GM06990 (cell line): ENCODE data around the gene GRIA4.
"Not testable (repeated sequence)": the region's sequence is repeated elsewhere in the genome, so short reads cannot be mapped to it uniquely, and the experiment has no call there.

Experiments
- DNase-seq: peaks from one replicate; pipeline ENCODE4 v3.0.0-alpha.2; 2011; ENCODE audit not compliant: insufficient read length; ENCODE audit errors: extremely low read depth
- H3K27me3 ChIP-seq: replicated peaks from 2 replicates; pipeline ENCODE4 v1.6.0; 2011; ENCODE audit warnings: low read length; ENCODE audit not compliant: control insufficient read depth, insufficient read depth
- H3K36me3 ChIP-seq: 2 replicates; pipeline ENCODE4 v1.5.1; 2011; ENCODE audit warnings: low read length; ENCODE audit not compliant: control insufficient read depth, insufficient read depth
- H3K4me3 ChIP-seq: replicated peaks from 2 replicates; pipeline ENCODE4 v1.5.1; 2011; ENCODE audit warnings: low read depth, mild to moderate bottlenecking, control low read depth, low read length
- TF ChIP-seq, protein P1 (sequence below): IDR thresholded peaks from 2 replicates; pipeline ENCODE4 v1.5.1; 2011; ENCODE audit warnings: low read length, control low read depth, mild to moderate bottlenecking, inconsistent platforms; ENCODE audit not compliant: insufficient read depth, poor library complexity, severe bottlenecking

GRIA4 gene

DNA sequence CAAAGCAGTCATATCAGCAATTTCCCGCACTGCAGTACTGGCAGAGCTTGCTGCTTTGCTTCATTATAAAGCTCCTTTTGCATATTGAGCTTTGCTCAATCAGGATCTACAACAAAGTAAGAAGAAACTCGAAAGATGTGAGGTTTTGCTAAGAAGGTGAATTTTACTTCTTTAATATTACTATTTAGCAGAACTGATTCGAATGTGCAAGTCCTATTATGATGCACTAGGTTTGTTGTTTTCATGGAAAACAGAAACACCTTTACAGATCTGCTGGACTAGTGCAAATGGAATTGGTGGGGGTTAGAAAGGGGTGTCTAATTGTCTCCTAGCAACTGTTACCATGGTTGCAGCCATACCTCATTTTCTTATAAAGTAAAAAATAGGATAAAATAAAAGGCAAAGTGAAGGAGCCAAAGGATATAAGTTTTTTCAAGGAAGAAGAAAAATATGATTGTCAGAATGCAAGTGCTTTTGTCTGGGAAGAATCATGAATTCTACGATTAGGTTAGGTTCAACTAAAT lies 259.0 kb downstream of the GRIA4 start:
- no peak overlapping the region for H3K4me3 ChIP-seq
- H3K27me3 ChIP-seq: no peaks in the 10 kb centered on the region
- TF ChIP-seq, protein P1, sequence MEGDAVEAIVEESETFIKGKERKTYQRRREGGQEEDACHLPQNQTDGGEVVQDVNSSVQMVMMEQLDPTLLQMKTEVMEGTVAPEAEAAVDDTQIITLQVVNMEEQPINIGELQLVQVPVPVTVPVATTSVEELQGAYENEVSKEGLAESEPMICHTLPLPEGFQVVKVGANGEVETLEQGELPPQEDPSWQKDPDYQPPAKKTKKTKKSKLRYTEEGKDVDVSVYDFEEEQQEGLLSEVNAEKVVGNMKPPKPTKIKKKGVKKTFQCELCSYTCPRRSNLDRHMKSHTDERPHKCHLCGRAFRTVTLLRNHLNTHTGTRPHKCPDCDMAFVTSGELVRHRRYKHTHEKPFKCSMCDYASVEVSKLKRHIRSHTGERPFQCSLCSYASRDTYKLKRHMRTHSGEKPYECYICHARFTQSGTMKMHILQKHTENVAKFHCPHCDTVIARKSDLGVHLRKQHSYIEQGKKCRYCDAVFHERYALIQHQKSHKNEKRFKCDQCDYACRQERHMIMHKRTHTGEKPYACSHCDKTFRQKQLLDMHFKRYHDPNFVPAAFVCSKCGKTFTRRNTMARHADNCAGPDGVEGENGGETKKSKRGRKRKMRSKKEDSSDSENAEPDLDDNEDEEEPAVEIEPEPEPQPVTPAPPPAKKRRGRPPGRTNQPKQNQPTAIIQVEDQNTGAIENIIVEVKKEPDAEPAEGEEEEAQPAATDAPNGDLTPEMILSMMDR: no peak
- no peaks in the 10 kb centered on the region for H3K36me3 ChIP-seq
- no peak for DNase-seq

GRCh38 chr11:105870516-105871113 lies 260.7 kb downstream of the GRIA4 start:
- no peak overlapping the region for H3K4me3 ChIP-seq
- no peaks in the 10 kb centered on the region for H3K36me3 ChIP-seq
- TF ChIP-seq, protein P1: no peak
- no peaks in the 10 kb centered on the region for H3K27me3 ChIP-seq
- DNase-seq: no peak

GRCh38 chr11:105878510-105878909 lies 268.6 kb downstream of the GRIA4 start:
- no peak overlapping the region for H3K4me3 ChIP-seq
- no peaks in the 10 kb centered on the region for H3K27me3 ChIP-seq
- no peak for DNase-seq
- no peaks in the 10 kb centered on the region for H3K36me3 ChIP-seq
- TF ChIP-seq, protein P1: no peak

DNA sequence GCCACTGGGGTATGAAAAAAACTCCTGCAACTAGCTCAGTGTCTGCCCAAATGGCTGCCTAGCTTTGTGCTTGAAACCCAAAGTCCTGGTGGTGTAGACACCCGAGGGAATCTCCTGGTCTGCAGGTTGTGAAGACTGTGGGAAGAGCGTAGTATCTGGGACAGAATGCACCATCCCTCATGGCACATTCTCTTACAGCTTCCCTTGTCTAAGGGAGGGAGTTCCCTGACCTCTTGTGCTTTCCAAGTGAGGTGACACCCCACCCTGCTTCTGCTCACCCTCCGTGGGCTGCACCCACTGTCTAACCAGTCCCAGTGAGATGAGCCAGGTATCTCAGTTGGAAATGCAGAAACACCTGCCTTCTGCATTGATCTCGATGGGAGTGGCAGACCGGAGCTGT lies 269.1 kb downstream of the GRIA4 start:
- H3K27me3 ChIP-seq, H3K36me3 ChIP-seq, DNase-seq, H3K4me3 ChIP-seq: not testable (repeated sequence)

DNA sequence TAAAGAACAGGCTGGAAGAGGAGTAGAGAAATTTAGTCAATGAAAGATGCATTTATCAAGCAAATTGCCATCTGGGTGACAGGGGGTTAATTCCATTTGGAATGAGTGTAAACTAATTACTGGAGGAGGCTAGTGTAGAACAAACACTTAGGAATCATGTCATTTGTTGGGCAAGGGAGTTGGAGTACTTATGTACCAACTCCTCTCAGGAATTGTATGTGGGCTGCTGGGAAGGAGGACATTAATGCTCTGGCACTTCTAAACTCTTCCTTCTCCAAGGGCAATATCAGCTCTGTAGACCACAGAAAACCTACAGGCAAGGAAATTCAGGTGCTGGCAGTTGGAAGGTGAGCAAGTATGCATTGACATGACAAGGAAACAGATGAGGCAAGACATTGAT lies 271.2 kb downstream of the GRIA4 start:
- no peak for DNase-seq
- TF ChIP-seq, protein P1: no peak
- Histone ChIP-seq H3K4me3 (no peak overlapping the region), H3K27me3 (no peaks in the 10 kb centered on the region), H3K36me3 (no peaks in the 10 kb centered on the region)

- no peak overlapping the region for H3K4me3 ChIP-seq
- TF ChIP-seq, protein P1: no peak
- DNase-seq: no peak
- no peaks in the 10 kb centered on the region for H3K36me3 ChIP-seq
- no peaks in the 10 kb centered on the region for H3K27me3 ChIP-seq
These were observed 274.6 kb downstream of the GRIA4 start for GRCh38 chr11:105884436-105884835.
